ENCODE data around the gene FAM187B.

The FAM187B gene

GRCh38 chr19:35228177-35228930 is at the start of gene FAM187B:
TSS of gene FAM187B (minus strand) at chr19:35228739. CDS start at chr19:35228680, 59 bp downstream.
- no peak for DNase-seq

DNA sequence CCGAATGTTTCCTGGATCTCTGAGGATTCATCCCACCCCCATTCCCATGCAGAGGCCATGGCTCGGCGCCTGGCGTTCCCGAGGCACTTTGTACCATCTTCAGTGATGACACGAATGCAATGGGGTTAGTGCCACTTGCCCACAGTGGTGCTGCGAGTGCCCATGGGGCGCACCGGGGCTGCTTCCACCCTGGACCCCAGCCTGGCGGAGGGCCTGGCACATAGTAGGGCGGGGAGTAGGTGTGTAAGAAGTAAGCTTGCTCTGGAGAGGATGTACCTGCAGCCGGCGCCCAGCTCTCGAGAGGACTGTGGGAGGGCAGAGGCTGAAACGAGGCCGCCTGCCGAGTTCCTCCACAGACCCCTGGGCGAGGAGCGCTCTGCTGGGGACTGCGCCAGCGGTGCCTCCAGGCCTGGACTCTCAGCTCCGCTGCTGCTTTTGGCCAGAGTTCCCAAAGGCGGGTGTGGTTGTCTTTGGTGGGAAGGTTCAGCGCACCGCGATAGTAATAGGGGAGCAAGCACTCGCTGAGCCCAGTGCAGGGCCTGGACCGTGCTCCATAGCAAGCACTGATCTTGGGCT is 48.3 kb upstream of the FAM187B start:
- no peak for DNase-seq

- no peak for DNase-seq
These were observed 45.8 kb upstream of the FAM187B start for GRCh38 chr19:35274323-35274722.

GRCh38 chr19:35273686-35274259 is 45.2 kb upstream of the FAM187B start:
- no peak for DNase-seq

- DNase-seq, result no peak
These were observed 44.6 kb upstream of the FAM187B start for GRCh38 chr19:35272954-35273649.

DNA sequence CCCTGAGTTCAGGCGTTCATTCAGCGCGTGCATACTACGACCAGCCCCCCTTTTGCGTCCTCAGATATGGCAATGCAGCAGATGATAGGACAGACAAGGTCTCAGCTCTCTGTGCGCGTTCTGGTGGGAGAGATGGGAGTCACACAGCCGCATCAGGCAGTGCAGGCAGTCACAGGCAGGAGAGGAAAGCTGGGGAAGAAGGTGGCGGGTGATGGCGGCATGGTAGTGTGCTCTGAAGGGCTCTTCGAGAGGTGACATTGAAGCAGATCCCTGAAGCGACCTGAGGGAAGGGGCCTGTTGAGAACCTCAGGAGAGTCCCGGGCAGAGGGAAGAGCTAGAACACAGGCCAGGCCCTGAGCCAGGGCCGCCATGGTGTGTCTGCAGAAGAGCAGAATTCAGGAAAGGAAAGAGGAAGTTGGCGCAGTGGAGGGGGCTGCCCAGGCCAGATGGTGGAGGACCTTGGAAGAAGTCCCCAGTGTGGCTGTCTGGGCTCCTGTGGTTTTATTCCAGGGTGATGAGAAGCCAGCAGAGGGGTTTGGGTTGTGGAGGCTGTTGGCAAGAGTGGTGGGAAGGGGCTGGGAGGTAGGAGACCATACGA is 43.7 kb upstream of the FAM187B start:
- DNase-seq, result peak; percentile 72

DNA sequence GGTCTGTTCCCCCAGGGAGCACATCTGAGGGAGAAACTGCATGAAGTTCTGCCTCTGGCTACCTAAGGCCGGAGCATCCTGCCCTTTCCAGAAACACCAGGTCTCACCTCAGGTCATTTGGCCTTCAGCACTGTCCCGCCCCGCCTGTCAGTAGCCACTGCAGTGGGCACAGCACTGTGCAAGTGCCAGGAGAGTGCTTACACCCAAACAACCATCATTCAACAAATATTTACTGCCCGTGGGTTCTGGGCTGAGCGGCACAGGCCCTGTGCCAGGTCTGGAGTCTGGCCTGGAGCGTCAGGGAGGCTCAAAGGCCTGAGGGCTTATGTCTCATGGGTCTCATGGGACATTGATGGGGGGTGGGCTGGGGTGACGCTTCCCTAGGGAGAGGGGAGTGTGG is 43.0 kb upstream of the FAM187B start:
- no peak for DNase-seq

DNA sequence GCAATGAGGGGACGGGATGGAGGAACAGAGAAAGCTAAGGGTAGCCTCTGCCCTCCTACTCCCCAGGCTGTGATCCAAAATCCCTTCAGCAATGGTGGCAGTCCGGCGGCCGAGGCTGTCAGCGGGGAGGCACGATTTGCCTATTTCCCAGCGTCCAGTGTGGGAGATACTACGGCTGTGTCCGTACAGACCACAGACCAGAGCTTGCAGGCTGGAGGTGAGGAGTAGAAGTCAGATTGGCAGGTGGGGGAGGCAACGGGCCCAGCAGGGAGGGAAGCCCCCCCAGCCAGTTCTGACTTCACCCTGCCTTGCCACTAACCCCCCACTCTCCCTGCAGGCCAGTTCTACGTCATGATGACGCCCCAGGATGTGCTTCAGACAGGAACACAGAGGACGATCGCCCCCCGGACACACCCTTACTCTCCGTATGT is 41.9 kb upstream of the FAM187B start:
- DNase-seq, result no peak

- DNase-seq, result peak; percentile 93
These were observed 41.0 kb upstream of the FAM187B start for GRCh38 chr19:35269438-35270117.

- DNase-seq, result peak; percentile 80
These were observed 40.2 kb upstream of the FAM187B start, which contains the start of gene USF2 for GRCh38 chr19:35268536-35269437. TSS of gene USF2 (plus strand) at chr19:35268962. CDS start at chr19:35269102, 140 bp downstream.

GRCh38 chr19:35267818-35268535 is 39.4 kb upstream of the FAM187B start:
- DNase-seq, result peak; percentile 84

GRCh38 chr19:35267353-35267817 is 38.8 kb upstream of the FAM187B start:
- peak; percentile 78 for DNase-seq

DNA sequence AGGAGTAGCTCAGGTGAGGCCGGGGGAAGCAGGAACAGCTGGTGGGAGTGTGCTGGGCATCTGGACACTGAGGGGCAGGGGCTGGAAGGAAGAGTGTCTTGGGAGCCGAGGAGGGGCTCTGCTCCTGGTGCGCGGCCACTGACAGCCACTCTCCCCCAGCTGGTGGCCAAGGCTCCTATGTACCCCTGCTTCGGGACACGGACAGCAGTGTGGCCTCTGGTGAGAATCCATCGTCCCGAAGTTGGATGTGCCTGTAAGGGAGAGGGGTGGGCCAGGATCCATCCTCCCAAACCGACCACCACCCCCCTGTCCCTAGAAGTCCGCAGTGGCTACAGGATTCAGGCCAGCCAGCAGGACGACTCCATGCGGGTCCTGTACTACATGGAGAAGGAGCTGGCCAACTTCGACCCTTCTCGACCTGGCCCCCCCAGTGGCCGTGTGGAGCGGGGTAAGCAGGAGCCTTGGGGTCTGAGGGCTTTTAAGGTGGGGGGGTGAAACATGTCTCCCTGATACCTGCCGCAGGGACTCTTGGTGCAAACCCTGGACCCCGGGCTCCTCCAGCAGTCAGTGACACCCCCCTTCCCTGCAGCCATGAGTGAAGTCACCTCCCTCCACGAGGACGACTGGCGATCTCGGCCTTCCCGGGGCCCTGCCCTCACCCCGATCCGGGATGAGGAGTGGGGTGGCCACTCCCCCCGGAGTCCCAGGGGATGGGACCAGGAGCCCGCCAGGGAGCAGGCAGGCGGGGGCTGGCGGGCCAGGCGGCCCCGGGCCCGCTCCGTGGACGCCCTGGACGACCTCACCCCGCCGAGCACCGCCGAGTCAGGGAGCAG is 38.2 kb upstream of the FAM187B start:
- DNase-seq, result no peak

DNA sequence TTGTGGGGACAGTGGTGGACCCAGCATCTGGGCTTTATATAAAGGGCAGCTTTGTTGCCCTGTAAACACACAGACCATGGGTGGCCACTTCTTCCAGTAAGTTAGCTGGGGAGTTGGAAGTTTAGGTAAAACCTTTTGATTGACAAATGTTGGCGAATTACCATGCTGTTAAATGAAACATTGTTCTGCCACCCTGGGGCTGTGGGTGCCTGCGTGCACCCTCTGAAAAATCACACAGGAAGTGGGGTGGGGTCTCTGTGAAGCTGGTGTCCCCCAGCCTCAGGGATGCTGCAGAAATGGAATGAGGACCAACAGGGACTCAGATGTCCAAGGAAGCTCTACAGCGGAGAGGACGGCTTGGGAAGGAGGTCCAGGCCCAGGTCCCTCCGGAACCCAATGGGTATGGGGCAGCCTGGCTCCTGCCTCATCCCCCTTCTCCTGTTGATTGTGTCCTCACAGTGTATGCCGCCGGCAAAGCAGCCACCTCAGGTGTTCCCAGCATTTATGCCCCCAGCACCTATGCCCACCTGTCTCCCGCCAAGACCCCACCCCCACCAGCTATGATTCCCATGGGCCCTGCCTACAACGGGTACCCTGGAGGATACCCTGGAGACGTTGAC is 37.5 kb upstream of the FAM187B start:
- no peak for DNase-seq

- no peak for DNase-seq
These were observed 36.8 kb upstream of the FAM187B start for GRCh38 chr19:35265126-35265899.

- peak; percentile 32 for DNase-seq
These were observed 36.0 kb upstream of the FAM187B start for GRCh38 chr19:35264268-35265125.

GRCh38 chr19:35262101-35262761 is 33.7 kb upstream of the FAM187B start:
- no peak for DNase-seq
